PC-9 (cell line): ENCODE data around the gene CUEDC2.

Experiments used
- EZH2 ChIP-seq: fragments of 200-600 bp; sonication (generic); IDR thresholded peaks from 2 replicates; pipeline ENCODE4 v1.8.0; 2017; ENCODE audit warnings: antibody characterized with exemption, low read depth
- TF ChIP-seq, protein P1 (sequence below): fragments of 200-600 bp; sonication (generic); conservative IDR thresholded peaks from 2 replicates; pipeline ENCODE4 v1.6.1; 2017; ENCODE audit warnings: mixed run types, antibody characterized with exemption, mild to moderate bottlenecking, moderate library complexity

DNA sequence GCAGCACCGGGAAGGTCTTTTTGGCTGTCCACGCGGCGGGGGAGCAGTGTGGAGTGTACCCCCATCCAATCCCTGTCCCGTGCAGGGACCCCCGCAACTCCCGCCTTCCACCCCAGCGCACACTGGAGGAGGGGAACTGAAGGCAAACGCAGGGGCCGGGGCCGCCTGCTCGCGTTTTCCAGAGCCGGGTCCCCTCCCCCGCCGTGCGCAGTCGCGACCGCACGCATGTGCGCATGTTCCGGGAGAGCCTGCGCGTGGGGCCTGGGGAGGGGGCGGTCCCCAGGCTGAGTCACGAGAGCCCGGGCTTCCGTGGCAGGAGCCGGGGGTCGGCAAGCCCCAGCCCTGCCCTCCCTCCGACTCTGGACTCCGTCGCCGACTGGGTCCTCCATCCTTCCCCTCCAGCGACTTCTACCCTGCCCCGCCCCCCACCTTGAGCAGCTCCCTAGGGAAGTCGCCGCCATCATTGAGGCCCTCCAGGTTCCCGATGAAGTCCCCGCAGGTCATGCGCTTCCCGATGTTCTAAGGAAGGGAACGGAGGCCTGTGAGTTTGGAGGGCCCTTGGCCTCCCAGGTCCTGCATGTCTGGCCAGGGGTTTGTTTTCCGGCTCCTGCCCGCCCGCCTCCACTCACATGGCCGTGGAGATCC is 21.8 kb downstream of the CUEDC2 start:
- TF ChIP-seq, protein P1, sequence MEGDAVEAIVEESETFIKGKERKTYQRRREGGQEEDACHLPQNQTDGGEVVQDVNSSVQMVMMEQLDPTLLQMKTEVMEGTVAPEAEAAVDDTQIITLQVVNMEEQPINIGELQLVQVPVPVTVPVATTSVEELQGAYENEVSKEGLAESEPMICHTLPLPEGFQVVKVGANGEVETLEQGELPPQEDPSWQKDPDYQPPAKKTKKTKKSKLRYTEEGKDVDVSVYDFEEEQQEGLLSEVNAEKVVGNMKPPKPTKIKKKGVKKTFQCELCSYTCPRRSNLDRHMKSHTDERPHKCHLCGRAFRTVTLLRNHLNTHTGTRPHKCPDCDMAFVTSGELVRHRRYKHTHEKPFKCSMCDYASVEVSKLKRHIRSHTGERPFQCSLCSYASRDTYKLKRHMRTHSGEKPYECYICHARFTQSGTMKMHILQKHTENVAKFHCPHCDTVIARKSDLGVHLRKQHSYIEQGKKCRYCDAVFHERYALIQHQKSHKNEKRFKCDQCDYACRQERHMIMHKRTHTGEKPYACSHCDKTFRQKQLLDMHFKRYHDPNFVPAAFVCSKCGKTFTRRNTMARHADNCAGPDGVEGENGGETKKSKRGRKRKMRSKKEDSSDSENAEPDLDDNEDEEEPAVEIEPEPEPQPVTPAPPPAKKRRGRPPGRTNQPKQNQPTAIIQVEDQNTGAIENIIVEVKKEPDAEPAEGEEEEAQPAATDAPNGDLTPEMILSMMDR: no peak
- TF ChIP-seq EZH2: no peak
